HepG2 (cell line): ENCODE data around the gene TNFSF13.

Experiments
- EP300 ChIP-seq, 3 experiments: sonication (generic) in 1 of 3; formaldehyde crosslinking in 1 of 3; IDR thresholded peaks; 2 replicates each; pipeline versions ENCODE4 v1.5.1 to v1.6.1; 2011 to 2020; ENCODE audit warnings: low read depth in 2 of 3, low read length in 2 of 3, borderline replicate concordance in 1 of 3, improper control_type of control experiment in 1 of 3, mild to moderate bottlenecking in 1 of 3, missing genetic modification reagents in 1 of 3, moderate library complexity in 1 of 3
- EZH2 ChIP-seq: conservative IDR thresholded peaks from 2 replicates; pipeline ENCODE4 v1.6.1; 2012; ENCODE audit warnings: mild to moderate bottlenecking, low read depth, low read length, moderate library complexity
- HIVEP1 ChIP-seq: sonication (generic); formaldehyde crosslinking; IDR thresholded peaks from 2 replicates; pipeline ENCODE4 v1.4.0; 2020; ENCODE audit warnings: mild to moderate bottlenecking, missing genetic modification reagents
- ZNF230 ChIP-seq: sonication (generic); formaldehyde crosslinking; IDR thresholded peaks from 2 replicates; pipeline ENCODE4 v1.4.0; 2020; ENCODE audit warnings: mild to moderate bottlenecking, missing genetic modification reagents
- ZNF318 ChIP-seq: sonication (generic); formaldehyde crosslinking; IDR thresholded peaks from 2 replicates; pipeline ENCODE4 v1.4.0; 2020; ENCODE audit warnings: mild to moderate bottlenecking, missing genetic modification reagents
- TF ChIP-seq, protein P1 (sequence below): sonication (generic); formaldehyde crosslinking; IDR thresholded peaks from 2 replicates; pipeline ENCODE4 v1.4.0; 2020; ENCODE audit warnings: missing genetic modification reagents, mild to moderate bottlenecking, borderline replicate concordance

GRCh38 chr17:7592422-7593021 is 34.0 kb downstream of the TNFSF13 start:
- TF ChIP-seq EP300 (IDR thresholded peaks at IDR 0.05; ENCODE audit: low read depth in 2 of 2, low read length in 2 of 2), result no peak
- TF ChIP-seq EP300 (CRISPR knock-in tag; IDR thresholded peaks at IDR 0.05; ENCODE audit: borderline replicate concordance), result no peak
- no peak for TF ChIP-seq ZNF318 (CRISPR knock-in tag)
- TF ChIP-seq, protein P1, sequence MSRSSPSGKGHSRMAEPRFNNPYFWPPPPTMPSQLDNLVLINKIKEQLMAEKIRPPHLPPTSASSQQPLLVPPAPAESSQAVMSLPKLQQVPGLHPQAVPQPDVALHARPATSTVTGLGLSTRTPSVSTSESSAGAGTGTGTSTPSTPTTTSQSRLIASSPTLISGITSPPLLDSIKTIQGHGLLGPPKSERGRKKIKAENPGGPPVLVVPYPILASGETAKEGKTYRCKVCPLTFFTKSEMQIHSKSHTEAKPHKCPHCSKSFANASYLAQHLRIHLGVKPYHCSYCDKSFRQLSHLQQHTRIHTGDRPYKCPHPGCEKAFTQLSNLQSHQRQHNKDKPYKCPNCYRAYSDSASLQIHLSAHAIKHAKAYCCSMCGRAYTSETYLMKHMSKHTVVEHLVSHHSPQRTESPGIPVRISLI (CRISPR knock-in tag), result no peak
- no peak for TF ChIP-seq HIVEP1 (CRISPR knock-in tag)
- TF ChIP-seq EZH2, result no peak
- no peak for TF ChIP-seq ZNF230 (CRISPR knock-in tag)
